ENCODE data around the gene CSTF2.

The CSTF2 gene

GRCh38 chrX:100864657-100865391, 44.6 kb downstream of the CSTF2 start:
- no peaks in the 10 kb centered on the region for H3K36me3 ChIP-seq
- no peaks in the 10 kb centered on the region for H3K9me3 ChIP-seq (ENCODE audit: severe bottlenecking)
- H3K4me3 ChIP-seq (ENCODE audit: low read depth, low read length) = no peak overlapping the region
- H3K27me3 ChIP-seq (ENCODE audit: insufficient read depth, low read depth, severe bottlenecking) = peaks cover 2% of the 10 kb centered on the region
- no peak for DNase-seq
- no peak for TF ChIP-seq CTCF (IDR thresholded peaks at IDR 0.05; ENCODE audit: low read depth, low read length)
- H3K27ac ChIP-seq = no peak overlapping the region

DNA sequence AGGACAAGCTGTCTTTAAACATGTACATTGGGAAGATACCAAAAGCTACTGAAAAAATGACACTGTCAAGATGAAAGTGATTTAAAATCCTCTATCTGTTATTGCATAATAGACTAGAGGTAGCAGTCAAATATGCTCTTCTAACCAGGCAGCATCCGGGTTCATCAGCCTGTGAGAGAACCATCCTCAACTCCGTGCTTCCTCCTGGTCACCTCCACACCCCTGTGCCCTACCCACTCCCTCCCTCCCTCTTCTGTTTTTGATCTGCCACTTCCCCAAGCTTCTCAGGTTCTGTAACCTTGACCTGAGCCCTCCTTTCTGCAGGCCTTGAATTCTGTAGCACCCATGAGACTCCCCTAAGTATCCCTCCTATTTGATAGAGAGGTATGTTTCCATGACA, 48.1 kb downstream of the CSTF2 start:
- no peak overlapping the region for H3K27ac ChIP-seq
- H3K36me3 ChIP-seq = no peaks in the 10 kb centered on the region
- no peak for TF ChIP-seq CTCF (IDR thresholded peaks at IDR 0.05; ENCODE audit: low read depth, low read length)
- no peak for DNase-seq
- H3K27me3 ChIP-seq (ENCODE audit: insufficient read depth, low read depth, severe bottlenecking) = peaks cover 12% of the 10 kb centered on the region
- no peaks in the 10 kb centered on the region for H3K9me3 ChIP-seq (ENCODE audit: severe bottlenecking)
- no peak overlapping the region for H3K4me3 ChIP-seq (ENCODE audit: low read depth, low read length)

DNA sequence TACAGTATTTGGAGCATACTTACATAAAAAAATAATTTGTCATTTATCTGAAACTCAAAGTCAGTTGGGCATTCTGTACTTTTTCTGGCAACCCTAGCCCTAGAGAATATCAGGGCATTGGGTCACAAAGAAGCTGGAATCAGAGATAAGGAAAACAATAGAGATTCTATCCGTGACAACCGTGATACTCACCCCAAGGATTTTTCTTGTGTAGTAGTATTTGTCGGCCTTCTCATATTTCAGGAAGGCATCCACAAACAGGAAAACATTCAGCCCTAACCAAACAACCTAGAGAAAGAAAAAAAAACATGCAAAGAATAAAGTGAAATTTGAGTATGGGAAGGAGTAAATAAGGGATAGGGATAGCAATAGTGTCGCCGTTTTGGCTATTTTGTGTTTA, 50.3 kb downstream of the CSTF2 start:
- no peak for DNase-seq
- no peak for TF ChIP-seq CTCF (IDR thresholded peaks at IDR 0.05; ENCODE audit: low read depth, low read length)
- no peak overlapping the region for H3K4me3 ChIP-seq (ENCODE audit: low read depth, low read length)

GRCh38 chrX:100871594-100872560, 51.7 kb downstream of the CSTF2 start:
- H3K4me3 ChIP-seq (ENCODE audit: low read depth, low read length) = no peak overlapping the region
- peaks cover 19% of the 10 kb centered on the region for H3K27me3 ChIP-seq (ENCODE audit: insufficient read depth, low read depth, severe bottlenecking)
- no peak for TF ChIP-seq CTCF (IDR thresholded peaks at IDR 0.05; ENCODE audit: low read depth, low read length)
- DNase-seq = no peak
- H3K27ac ChIP-seq = no peak overlapping the region
- H3K36me3 ChIP-seq = no peaks in the 10 kb centered on the region
- H3K9me3 ChIP-seq (ENCODE audit: severe bottlenecking) = no peaks in the 10 kb centered on the region

More for the DNA sequence above, 50.3 kb downstream of the CSTF2 start:
- Histone ChIP-seq H3K9me3 (ENCODE audit: severe bottlenecking) (no peaks in the 10 kb centered on the region), H3K27me3 (ENCODE audit: insufficient read depth, low read depth, severe bottlenecking) (peaks cover 19% of the 10 kb centered on the region), H3K36me3 (no peaks in the 10 kb centered on the region), H3K27ac (no peak overlapping the region)

GRCh38 chrX:100874325-100874724, 54.1 kb downstream of the CSTF2 start, which contains the start of gene NOX1:
Gene NOX1, minus strand, starts transcription at chrX:100874359. Its CDS starts 220 bp downstream, at chrX:100874139.
- TF ChIP-seq CTCF (IDR thresholded peaks at IDR 0.05; ENCODE audit: low read depth, low read length) = no peak
- Histone ChIP-seq H3K9me3 (ENCODE audit: severe bottlenecking) (no peaks in the 10 kb centered on the region), H3K27ac (no peak within 1 kb of the TSS), H3K4me3 (ENCODE audit: low read depth, low read length) (no peak within 1 kb of the TSS), H3K27me3 (ENCODE audit: insufficient read depth, low read depth, severe bottlenecking) (peaks cover 19% of the 10 kb centered on the region), H3K36me3 (no peaks in the 10 kb centered on the region)
- no peak for DNase-seq

All from WERI-Rb-1 (cell line).